ENCODE measurements around the gene TACR1. TPM values are rescaled to one million over a fixed set of nuclear protein-coding genes. Genes with fewer than 3 reads are reported as not detected.

TACR1 gene
- total and polyA plus RNA-seq, 2 experiments from 2014 or later, result 0.13 to 0.19 TPM

DNA sequence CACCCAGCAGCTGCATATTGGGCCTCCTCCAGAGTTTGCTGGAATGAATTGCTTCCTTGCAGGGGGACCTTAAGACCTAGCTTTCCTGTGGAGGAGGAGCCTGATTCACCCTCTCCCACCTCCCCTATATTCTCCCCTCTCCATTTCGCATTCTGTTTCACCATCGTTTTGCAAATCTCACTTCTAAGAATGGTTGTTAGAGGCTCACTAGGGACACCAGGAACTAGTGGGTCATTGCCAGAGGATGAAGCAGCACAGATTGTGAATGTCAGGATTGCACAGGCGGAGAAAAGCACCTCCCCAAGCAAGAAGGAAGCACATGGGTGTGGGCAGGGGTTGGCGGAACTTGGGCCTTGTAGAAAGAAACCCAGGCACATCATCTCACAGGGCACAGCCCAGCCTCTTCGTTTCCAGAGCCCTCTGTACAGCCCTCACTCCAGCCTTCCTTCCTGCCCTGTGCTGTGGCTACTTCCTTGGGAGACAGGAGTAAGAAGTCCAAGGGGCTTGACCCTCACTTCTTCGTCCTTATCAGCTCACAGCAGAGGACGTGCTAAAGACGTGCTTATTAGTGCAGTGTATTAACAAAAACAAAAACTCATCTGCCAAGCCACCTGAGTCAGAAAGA, 63.4 kb downstream of the TACR1 start:
- 74% methylated on average over 8 of the region's 8 CpGs for WGBS (ENCODE audit: low lambda C conversion rate, missing lambda C conversion rate)
- no peak for DNase-seq (ENCODE audit: low spot score)
- Histone ChIP-seq H3K79me2 (no peaks in the 10 kb centered on the region), H3K4me2 (no peak overlapping the region), H3K27ac (no peak overlapping the region), H3K4me3 (no peak overlapping the region), H3K4me1 (ENCODE audit: insufficient read depth) (peaks cover 10% of the 10 kb centered on the region), H3K9me3 (ENCODE audit: low read depth) (no peaks in the 10 kb centered on the region), H3K27me3 (no peaks in the 10 kb centered on the region), H4K20me1 (ENCODE audit: insufficient read depth, poor library complexity, severe bottlenecking) (no peaks in the 10 kb centered on the region), H3K36me3 (replicated peaks; ENCODE audit: insufficient read depth, low read depth) (no peaks in the 10 kb centered on the region), H2AFZ (no peak overlapping the region), H3K9me2 (replicated peaks; ENCODE audit: insufficient read depth) (no peaks in the 10 kb centered on the region)
- TF ChIP-seq EZH2phosphoT487 (IDR thresholded peaks at IDR 0.05; ENCODE audit: low read depth, severe bottlenecking, unreplicated experiment), result no peak
- no peak for TF ChIP-seq EZH2 (IDR thresholded peaks at IDR 0.05; ENCODE audit: borderline replicate concordance)
- TF ChIP-seq, protein P1, sequence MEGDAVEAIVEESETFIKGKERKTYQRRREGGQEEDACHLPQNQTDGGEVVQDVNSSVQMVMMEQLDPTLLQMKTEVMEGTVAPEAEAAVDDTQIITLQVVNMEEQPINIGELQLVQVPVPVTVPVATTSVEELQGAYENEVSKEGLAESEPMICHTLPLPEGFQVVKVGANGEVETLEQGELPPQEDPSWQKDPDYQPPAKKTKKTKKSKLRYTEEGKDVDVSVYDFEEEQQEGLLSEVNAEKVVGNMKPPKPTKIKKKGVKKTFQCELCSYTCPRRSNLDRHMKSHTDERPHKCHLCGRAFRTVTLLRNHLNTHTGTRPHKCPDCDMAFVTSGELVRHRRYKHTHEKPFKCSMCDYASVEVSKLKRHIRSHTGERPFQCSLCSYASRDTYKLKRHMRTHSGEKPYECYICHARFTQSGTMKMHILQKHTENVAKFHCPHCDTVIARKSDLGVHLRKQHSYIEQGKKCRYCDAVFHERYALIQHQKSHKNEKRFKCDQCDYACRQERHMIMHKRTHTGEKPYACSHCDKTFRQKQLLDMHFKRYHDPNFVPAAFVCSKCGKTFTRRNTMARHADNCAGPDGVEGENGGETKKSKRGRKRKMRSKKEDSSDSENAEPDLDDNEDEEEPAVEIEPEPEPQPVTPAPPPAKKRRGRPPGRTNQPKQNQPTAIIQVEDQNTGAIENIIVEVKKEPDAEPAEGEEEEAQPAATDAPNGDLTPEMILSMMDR (IDR thresholded peaks at IDR 0.05; ENCODE audit: poor library complexity), result no peak

DNA sequence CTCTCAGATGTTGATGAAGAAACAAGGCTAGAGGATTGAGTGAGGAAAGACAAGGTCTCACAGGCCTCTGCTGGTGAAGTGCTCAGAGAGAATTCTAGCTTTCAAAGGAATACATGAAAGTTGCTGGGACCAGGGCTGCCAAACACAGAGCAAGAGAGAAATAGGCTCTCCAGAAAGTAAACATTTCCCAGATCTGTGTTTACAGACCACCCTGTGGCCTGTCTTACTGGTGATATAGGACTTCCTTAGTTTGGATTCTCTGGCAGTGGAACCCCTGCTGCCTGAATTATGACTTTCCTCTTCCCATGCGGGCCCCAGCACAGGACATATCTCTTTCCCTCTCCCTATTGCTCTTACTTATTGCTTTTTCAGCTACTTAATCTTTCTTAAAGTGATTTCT, 64.5 kb downstream of the TACR1 start:
- H4K20me1 ChIP-seq (ENCODE audit: insufficient read depth, poor library complexity, severe bottlenecking), result no peaks in the 10 kb centered on the region
- TF ChIP-seq, protein P1 (IDR thresholded peaks at IDR 0.05; ENCODE audit: poor library complexity), result no peak
- no peak for TF ChIP-seq EZH2phosphoT487 (IDR thresholded peaks at IDR 0.05; ENCODE audit: low read depth, severe bottlenecking, unreplicated experiment)
- TF ChIP-seq EZH2 (IDR thresholded peaks at IDR 0.05; ENCODE audit: borderline replicate concordance), result no peak
- WGBS (ENCODE audit: low lambda C conversion rate, missing lambda C conversion rate), result 53% methylated on average over 1 of the region's 1 CpG

DNA sequence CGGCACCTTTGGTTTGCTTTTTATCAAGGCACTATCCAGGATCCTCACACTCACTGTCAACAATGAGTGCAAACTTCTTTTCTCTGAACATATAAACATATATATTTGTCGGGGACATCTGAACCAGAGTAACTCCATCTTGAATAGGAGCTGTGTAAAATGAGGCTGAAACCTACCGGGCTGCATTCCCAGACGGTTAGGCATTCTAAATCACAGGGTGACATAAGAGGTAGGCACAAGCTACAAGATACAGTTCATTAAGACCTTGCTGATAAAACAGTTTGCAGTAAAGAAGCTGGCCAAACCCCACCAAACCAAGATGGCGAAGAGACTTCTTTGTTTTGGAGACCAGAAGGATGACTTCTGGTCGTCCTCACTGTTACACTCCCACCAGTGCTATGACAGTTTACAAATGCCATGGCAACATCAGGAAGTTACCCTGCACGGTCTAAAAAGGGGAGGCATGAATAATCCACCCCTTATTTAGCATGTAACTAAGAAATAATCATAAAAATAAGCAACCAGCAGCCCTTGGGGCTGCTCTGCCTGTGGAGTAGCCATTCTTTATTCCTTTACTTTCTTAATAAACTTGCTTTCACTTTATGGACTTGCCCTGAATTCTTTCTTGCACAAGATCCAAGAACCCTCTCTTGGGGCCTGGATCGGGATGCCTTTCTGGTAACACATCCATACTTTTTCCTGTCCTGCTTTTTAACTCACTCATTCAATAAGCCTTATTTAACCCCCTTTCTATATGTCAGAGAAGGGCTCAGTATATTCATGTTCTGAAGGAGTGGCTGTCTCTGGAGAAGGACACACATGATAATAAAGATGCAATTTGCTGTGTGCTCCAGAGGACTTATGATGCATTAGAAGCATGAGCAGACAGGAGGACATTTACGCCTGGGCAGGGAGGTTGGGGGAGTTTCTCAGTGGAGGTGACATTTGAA, 65.4 kb downstream of the TACR1 start:
- no peak overlapping the region for H3K27ac ChIP-seq
- no peak for DNase-seq (ENCODE audit: low spot score)
- peaks cover 4% of the 10 kb centered on the region for H3K4me1 ChIP-seq (ENCODE audit: insufficient read depth)
- WGBS (ENCODE audit: low lambda C conversion rate, missing lambda C conversion rate), result 73% methylated on average over 9 of the region's 9 CpGs
- no peak overlapping the region for H3K4me2 ChIP-seq
- no peak overlapping the region for H2AFZ ChIP-seq
- no peaks in the 10 kb centered on the region for H3K79me2 ChIP-seq
- no peaks in the 10 kb centered on the region for H4K20me1 ChIP-seq (ENCODE audit: insufficient read depth, poor library complexity, severe bottlenecking)
- no peaks in the 10 kb centered on the region for H3K9me2 ChIP-seq (replicated peaks; ENCODE audit: insufficient read depth)
- H3K9me3 ChIP-seq (ENCODE audit: low read depth), result no peaks in the 10 kb centered on the region
- no peaks in the 10 kb centered on the region for H3K36me3 ChIP-seq (replicated peaks; ENCODE audit: insufficient read depth, low read depth)
- TF ChIP-seq EZH2 (IDR thresholded peaks at IDR 0.05; ENCODE audit: borderline replicate concordance) (no peak), EZH2phosphoT487 (IDR thresholded peaks at IDR 0.05; ENCODE audit: low read depth, severe bottlenecking, unreplicated experiment) (no peak)
- TF ChIP-seq, protein P1 (IDR thresholded peaks at IDR 0.05; ENCODE audit: poor library complexity), result no peak
- no peak overlapping the region for H3K4me3 ChIP-seq
- H3K27me3 ChIP-seq, result no peaks in the 10 kb centered on the region

More for the DNA sequence above, 64.5 kb downstream of the TACR1 start:
- no peak overlapping the region for H3K4me2 ChIP-seq
- no peaks in the 10 kb centered on the region for H3K36me3 ChIP-seq (replicated peaks; ENCODE audit: insufficient read depth, low read depth)
- peaks cover 10% of the 10 kb centered on the region for H3K4me1 ChIP-seq (ENCODE audit: insufficient read depth)
- H2AFZ ChIP-seq, result no peak overlapping the region
- no peaks in the 10 kb centered on the region for H3K79me2 ChIP-seq
- H3K4me3 ChIP-seq, result no peak overlapping the region
- H3K9me2 ChIP-seq (replicated peaks; ENCODE audit: insufficient read depth), result no peaks in the 10 kb centered on the region
- DNase-seq (ENCODE audit: low spot score), result no peak
- no peaks in the 10 kb centered on the region for H3K9me3 ChIP-seq (ENCODE audit: low read depth)
- peak overlapping the region; percentile 14 for H3K27ac ChIP-seq
- H3K27me3 ChIP-seq, result no peaks in the 10 kb centered on the region
